ENCODE results near the gene RHBDD3. TPM values are rescaled to one million over a fixed set of nuclear protein-coding genes. Genes with fewer than 3 reads are reported as not detected.

The RHBDD3 gene
- total RNA-seq, 2 donors from 2014 or later: 16.5 to 23.4 TPM

DNA sequence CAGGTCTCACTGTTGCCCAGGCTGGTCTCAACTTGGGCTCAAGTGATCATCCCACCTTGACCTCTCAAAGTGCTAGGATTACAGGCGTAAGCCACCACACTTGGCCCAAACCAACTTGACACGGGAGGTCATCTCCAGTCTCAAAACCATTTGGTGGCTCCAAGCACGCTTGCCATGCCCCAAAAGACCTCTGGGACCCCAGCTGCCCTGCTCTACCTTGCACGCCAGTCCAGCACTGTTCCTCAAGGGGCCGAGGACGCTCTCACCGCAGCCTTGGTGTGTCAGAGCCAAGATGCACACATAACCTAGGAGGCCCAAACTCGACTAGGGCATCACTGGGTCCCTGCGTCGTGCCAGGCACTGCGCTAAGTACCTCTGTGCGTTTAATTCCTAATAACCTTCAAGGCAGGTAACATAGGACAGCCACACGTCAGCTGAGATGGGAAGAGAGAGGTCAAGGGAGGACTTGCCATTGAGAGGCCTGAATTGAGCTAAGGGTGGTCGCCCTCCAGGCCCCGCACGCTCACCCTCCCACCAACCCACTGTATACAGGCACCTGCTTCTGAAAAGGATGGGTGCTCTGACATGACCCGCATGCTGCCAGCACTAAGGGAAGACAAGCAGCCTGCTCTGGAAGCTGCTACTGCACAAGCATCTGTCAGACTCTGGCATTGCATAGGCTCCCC, 34.1 kb upstream of the RHBDD3 start:
- TF ChIP-seq, protein P1, sequence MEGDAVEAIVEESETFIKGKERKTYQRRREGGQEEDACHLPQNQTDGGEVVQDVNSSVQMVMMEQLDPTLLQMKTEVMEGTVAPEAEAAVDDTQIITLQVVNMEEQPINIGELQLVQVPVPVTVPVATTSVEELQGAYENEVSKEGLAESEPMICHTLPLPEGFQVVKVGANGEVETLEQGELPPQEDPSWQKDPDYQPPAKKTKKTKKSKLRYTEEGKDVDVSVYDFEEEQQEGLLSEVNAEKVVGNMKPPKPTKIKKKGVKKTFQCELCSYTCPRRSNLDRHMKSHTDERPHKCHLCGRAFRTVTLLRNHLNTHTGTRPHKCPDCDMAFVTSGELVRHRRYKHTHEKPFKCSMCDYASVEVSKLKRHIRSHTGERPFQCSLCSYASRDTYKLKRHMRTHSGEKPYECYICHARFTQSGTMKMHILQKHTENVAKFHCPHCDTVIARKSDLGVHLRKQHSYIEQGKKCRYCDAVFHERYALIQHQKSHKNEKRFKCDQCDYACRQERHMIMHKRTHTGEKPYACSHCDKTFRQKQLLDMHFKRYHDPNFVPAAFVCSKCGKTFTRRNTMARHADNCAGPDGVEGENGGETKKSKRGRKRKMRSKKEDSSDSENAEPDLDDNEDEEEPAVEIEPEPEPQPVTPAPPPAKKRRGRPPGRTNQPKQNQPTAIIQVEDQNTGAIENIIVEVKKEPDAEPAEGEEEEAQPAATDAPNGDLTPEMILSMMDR (IDR thresholded peaks at IDR 0.05): no peak
- no peaks in the 10 kb centered on the region for H3K9me3 ChIP-seq
- H3K4me1 ChIP-seq: peaks cover 0 to 16% of the 10 kb centered on the region in 2 donors
- peaks cover 38% of the 10 kb centered on the region for H3K36me3 ChIP-seq
- no peak overlapping the region for H3K4me3 ChIP-seq
- DNase-seq (ENCODE audit: low spot score): no peak
- no peak overlapping the region for H3K27ac ChIP-seq
- H3K27me3 ChIP-seq: no peaks in the 10 kb centered on the region

DNA sequence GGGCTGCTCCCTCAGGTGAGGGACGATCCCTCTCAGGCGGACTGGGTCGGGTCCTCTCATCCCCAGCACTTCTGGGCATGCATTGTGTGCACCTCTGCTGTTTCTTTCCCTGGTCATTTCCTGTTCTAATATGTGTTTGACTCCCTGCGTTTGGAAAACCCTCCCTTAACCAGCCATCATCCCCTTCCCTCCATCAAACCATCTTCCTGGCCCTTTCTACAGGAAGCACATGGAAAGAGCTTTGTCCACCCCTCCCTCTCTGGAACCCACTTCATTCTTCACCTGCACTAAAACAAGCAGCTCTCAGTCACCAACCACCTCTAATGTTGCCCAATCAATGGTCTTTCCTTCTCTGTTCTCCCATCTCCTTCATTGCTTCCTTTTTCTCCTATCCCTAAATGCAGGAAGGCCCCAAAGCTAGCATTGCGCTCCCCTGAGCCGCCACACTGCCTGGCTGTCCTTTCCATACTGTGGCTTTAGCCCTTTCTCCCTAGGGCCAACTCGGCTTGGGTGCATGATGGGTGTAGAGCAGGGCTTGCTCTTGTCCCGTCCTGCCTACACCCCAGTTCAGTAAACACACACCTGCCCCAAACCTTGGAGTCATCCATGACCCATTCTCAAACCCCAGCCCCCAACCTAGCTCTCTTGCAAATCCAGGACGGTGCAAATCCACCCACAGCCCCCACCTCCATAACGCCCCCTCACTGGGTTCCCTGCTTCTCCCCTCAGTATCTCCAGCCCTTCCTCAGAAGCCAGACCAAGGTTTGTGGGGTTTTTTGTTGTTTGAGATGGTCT, 33.2 kb upstream of the RHBDD3 start:
- peaks cover 0 to 15% of the 10 kb centered on the region in 2 donors for H3K4me1 ChIP-seq
- peaks cover 46% of the 10 kb centered on the region for H3K36me3 ChIP-seq
- DNase-seq (ENCODE audit: low spot score): no peak
- H3K27ac ChIP-seq: no peak overlapping the region
- no peaks in the 10 kb centered on the region for H3K27me3 ChIP-seq
- H3K9me3 ChIP-seq: no peaks in the 10 kb centered on the region
- TF ChIP-seq, protein P1 (IDR thresholded peaks at IDR 0.05): no peak
- no peak overlapping the region for H3K4me3 ChIP-seq

DNA sequence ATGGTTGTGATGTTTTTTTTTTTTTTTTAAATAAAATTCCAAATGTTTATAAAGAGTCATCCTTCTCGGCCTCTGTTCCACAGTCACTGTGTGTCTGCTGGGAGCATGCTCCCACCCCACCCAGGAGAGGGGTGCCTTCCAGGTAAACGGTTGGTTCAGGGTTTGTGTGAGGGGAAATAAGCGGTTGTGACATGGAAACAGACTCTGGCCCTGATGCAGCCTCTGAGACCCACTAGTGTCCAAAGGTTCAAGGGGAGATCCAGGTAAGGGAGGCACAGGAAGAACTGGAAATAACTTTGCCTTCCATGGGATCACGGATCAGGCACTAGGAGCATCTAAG, 32.7 kb upstream of the RHBDD3 start:
- H3K4me1 ChIP-seq: peaks cover 0 to 12% of the 10 kb centered on the region in 2 donors
- TF ChIP-seq, protein P1 (IDR thresholded peaks at IDR 0.05): no peak
- DNase-seq (ENCODE audit: low spot score): no peak

DNA sequence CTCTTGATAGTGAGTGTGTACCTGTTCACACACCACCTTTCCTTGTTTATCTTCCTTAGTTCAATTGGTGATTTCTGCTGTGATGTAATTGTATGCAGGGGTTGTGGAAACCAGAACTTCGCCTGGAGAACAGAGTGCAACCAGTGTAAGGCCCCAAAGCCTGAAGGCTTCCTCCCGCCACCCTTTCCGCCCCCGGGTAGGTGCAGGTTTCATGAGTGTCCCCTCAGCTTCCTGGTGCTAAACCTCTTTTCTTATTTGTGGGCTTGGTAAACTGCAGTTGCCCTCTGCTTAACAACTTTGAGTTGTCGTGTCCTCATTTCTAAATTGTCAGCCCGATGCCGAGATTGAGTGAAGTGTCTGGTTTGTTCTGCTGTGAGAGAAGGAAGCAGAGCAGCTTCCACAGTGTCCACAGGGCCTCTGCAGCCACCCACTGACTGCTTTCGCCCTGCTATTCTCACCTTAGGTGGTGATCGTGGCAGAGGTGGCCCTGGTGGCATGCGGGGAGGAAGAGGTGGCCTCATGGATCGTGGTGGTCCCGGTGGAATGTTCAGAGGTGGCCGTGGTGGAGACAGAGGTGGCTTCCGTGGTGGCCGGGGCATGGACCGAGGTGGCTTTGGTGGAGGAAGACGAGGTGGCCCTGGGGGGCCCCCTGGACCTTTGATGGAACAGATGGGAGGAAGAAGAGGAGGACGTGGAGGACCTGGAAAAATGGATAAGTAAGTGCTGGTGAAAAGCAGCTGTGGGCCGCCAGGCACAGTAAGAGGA, 31.5 kb upstream of the RHBDD3 start:
- Histone ChIP-seq H3K4me3 (no peak overlapping the region), H3K27me3 (no peaks in the 10 kb centered on the region), H3K27ac (no peak overlapping the region), H3K4me1 (peaks cover 0 to 12% of the 10 kb centered on the region in 2 donors), H3K9me3 (no peaks in the 10 kb centered on the region), H3K36me3 (peaks cover 63% of the 10 kb centered on the region)
- TF ChIP-seq, protein P1 (IDR thresholded peaks at IDR 0.05): no peak
- DNase-seq (ENCODE audit: low spot score): peak; percentile 55

More for the DNA sequence above, 32.7 kb upstream of the RHBDD3 start:
- H3K27me3 ChIP-seq: no peaks in the 10 kb centered on the region
- peaks cover 52% of the 10 kb centered on the region for H3K36me3 ChIP-seq
- no peak overlapping the region for H3K27ac ChIP-seq
- no peak overlapping the region for H3K4me3 ChIP-seq
- no peaks in the 10 kb centered on the region for H3K9me3 ChIP-seq

DNA sequence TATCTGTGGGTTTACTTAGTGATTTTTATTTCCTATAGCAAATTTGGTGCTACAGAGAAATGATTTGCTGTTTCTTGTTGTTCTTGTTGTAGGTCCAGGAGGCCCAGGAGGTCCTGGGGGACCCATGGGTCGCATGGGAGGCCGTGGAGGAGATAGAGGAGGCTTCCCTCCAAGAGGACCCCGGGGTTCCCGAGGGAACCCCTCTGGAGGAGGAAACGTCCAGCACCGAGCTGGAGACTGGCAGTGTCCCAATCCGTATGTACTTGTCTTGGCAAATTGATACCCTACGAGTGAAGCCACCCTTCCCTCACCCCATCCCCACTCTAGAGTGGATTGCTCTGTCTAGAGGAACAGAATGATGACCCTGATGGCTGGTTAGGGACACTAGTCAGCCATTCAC, 30.9 kb upstream of the RHBDD3 start:
- Histone ChIP-seq H3K27ac (no peak overlapping the region), H3K9me3 (no peaks in the 10 kb centered on the region), H3K27me3 (no peaks in the 10 kb centered on the region), H3K36me3 (peaks cover 70% of the 10 kb centered on the region), H3K4me3 (no peak overlapping the region), H3K4me1 (peaks cover 0 to 12% of the 10 kb centered on the region in 2 donors)
- TF ChIP-seq, protein P1 (IDR thresholded peaks at IDR 0.05): no peak
- no peak for DNase-seq (ENCODE audit: low spot score)

All from right atrium auricular region (tissue), 2 donors.